ENCODE measurements around the gene HMGB1.
"Not testable (repeated sequence)": the region's sequence is repeated elsewhere in the genome, so short reads cannot be mapped to it uniquely, and the experiment has no call there.

The HMGB1 gene

GRCh38 chr13:30465343-30465592 is 468 bp downstream of the HMGB1 start:
- DNase-seq: no peak

GRCh38 chr13:30464496-30465342 is 1.0 kb downstream of the HMGB1 start:
- DNase-seq: no peak

GRCh38 chr13:30463787-30464495 is 1.8 kb downstream of the HMGB1 start:
- no peak for DNase-seq

GRCh38 chr13:30461279-30462066 is 4.3 kb downstream of the HMGB1 start:
- not testable (repeated sequence) for DNase-seq

GRCh38 chr13:30457306-30457891 is 8.3 kb downstream of the HMGB1 start:
- DNase-seq: no peak

GRCh38 chr13:30456290-30456689 is 9.4 kb downstream of the HMGB1 start:
- DNase-seq: no peak

GRCh38 chr13:30454991-30455390 is 10.7 kb downstream of the HMGB1 start:
- DNase-seq: no peak

- peak; percentile 34 for DNase-seq
These were observed 12.0 kb downstream of the HMGB1 start for GRCh38 chr13:30453727-30454126.

- not testable (repeated sequence) for DNase-seq
These were observed 14.3 kb downstream of the HMGB1 start for GRCh38 chr13:30451476-30451875.

- no peak for DNase-seq
These were observed 15.7 kb downstream of the HMGB1 start for GRCh38 chr13:30450066-30450465.

GRCh38 chr13:30448441-30448840 is 17.3 kb downstream of the HMGB1 start:
- DNase-seq: no peak

- no peak for DNase-seq
These were observed 19.6 kb downstream of the HMGB1 start for GRCh38 chr13:30446126-30446500.

- no peak for DNase-seq
These were observed 21.8 kb downstream of the HMGB1 start for GRCh38 chr13:30443957-30444404.

- not testable (repeated sequence) for DNase-seq
These were observed 22.2 kb downstream of the HMGB1 start for GRCh38 chr13:30443491-30443890.

GRCh38 chr13:30442926-30443325 is 22.8 kb downstream of the HMGB1 start:
- DNase-seq: no peak

GRCh38 chr13:30440910-30441703 is 24.6 kb downstream of the HMGB1 start:
- no peak for DNase-seq

- no peak for DNase-seq
These were observed 27.4 kb downstream of the HMGB1 start for GRCh38 chr13:30438286-30438685.

GRCh38 chr13:30437177-30437576 is 28.6 kb downstream of the HMGB1 start:
- DNase-seq: no peak

- DNase-seq: no peak
These were observed 29.8 kb downstream of the HMGB1 start for GRCh38 chr13:30435911-30436451.

GRCh38 chr13:30431269-30431940 is 34.3 kb downstream of the HMGB1 start:
- no peak for DNase-seq

Measured in SIG-M5 (cell line).